Activated naive CD8-positive, alpha-beta T cell treated with anti-CD3 and anti-CD28 coated beads for 36 hours (primary cell): ENCODE data around the gene GPR68. TPM values are rescaled to one million over a fixed set of nuclear protein-coding genes. Genes with fewer than 3 reads are reported as not detected.
"Not testable (repeated sequence)": the region's sequence is repeated elsewhere in the genome, so short reads cannot be mapped to it uniquely, and the experiment has no call there.

Source experiments
- DNase-seq: peaks from one replicate; pipeline ENCODE4 v3.0.0; 2021
- H3K27ac Mint-ChIP-seq: one replicate; pipeline ENCODE4 v1.8.0; 2022; ENCODE audit warnings: mild to moderate bottlenecking, moderate library complexity, mixed read lengths
- H3K27me3 Mint-ChIP-seq: one replicate; pipeline ENCODE4 v1.8.0; 2022; ENCODE audit warnings: mild to moderate bottlenecking, mixed read lengths
- H3K36me3 Mint-ChIP-seq: one replicate; pipeline ENCODE4 v1.8.0; 2021; ENCODE audit warnings: mild to moderate bottlenecking, mixed read lengths
- H3K4me1 Mint-ChIP-seq: one replicate; pipeline ENCODE4 v1.8.0; 2021; ENCODE audit warnings: mixed read lengths
- H3K4me3 Mint-ChIP-seq: one replicate; pipeline ENCODE4 v1.8.0; 2022; ENCODE audit warnings: mild to moderate bottlenecking, moderate library complexity, mixed read lengths
- H3K9me3 Mint-ChIP-seq: one replicate; pipeline ENCODE4 v1.8.0; 2022; ENCODE audit warnings: mixed read lengths
- total RNA-seq, 2 experiments: library from RNA; stranded (reverse); gene quantifications; one replicate each; pipeline ENCODE4 v1.2.3, GENCODE V29; 2021

Gene GPR68
- total RNA-seq, 2 experiments from 2014 or later = 14.0 to 14.4 TPM

DNA sequence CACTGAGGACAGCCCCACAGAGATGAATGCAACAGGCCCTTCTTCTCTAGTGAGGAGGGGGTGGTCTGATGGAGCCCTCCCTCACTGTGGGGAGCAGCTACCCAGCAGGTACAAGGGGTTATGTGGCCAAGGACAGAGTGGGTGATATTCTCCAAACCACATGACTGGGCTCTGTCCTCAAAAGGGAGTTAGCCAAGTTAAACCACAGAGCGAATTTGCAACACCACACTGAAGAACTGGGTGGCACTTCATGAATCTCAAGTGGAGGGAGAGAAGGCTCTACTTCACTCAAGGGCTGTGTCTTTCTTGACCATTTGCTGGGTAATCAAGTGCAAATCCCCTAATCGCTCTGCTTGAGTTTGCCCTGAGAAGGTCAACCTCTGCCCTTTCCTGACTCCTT lies 12.5 kb downstream of the GPR68 start:
- no peak for DNase-seq
- Mint-ChIP-seq H3K27ac (peak overlapping the region; percentile 99), H3K9me3 (peaks cover 12% of the 10 kb centered on the region), H3K4me3 (no peak overlapping the region), H3K36me3 (peaks cover 54% of the 10 kb centered on the region), H3K27me3 (no peaks in the 10 kb centered on the region), H3K4me1 (peaks cover 58% of the 10 kb centered on the region)

DNA sequence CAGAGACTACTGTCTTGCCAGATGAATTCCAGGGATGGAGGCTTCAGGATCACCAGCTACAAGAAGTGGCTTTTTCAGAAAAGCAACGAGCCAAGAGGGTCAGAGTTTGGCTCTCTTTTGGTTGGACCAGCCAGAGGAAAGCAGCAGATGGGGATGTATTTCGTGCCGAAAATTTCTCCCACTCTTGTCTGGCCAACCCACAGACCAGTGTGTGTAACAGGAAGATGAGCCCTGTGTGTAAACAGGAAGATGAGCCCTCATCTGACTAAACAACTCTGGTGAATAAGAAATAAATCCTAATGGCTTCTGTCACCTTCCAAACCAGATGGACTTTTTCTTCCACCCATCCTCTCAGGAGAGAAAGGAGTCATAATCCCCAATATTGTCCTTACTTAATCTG lies 13.1 kb downstream of the GPR68 start:
- Mint-ChIP-seq H3K4me1 (peaks cover 64% of the 10 kb centered on the region), H3K4me3 (peak overlapping the region; percentile 8)

DNA sequence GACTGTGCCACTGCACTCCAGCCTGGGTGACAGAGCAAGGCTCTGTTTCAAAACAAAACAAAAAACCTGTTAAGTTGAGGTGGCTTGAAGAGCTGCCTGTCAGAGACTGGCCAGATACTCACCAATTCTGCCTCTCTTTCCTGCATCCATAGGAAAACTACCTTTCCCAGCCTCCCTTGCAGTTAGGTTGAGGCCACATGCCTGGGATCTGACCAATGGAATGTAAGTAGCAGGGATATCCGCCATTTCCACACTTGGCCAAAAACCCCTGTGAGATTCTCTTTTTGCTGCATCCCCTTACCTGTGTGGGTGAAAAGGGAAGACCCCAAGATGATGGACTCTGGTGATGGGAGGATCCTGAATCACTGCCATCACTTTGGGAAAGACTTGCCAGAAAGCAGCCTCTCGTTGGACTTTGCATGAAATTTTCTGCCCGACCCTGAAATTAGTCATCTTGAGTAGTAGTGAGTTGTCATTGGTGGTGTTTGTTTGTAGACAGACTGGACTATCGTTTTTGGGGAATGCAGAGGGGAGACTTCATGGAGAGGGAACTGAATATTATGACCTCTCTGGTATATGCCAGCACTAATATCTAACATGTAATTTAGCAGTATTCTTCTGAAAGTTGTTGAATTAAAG lies 14.0 kb downstream of the GPR68 start:
- no peak for DNase-seq

More for the DNA sequence above, 13.1 kb downstream of the GPR68 start:
- no peak for DNase-seq
- Mint-ChIP-seq H3K9me3 (peaks cover 12% of the 10 kb centered on the region), H3K36me3 (peaks cover 57% of the 10 kb centered on the region), H3K27ac (peak overlapping the region; percentile 99), H3K27me3 (no peaks in the 10 kb centered on the region)

DNA sequence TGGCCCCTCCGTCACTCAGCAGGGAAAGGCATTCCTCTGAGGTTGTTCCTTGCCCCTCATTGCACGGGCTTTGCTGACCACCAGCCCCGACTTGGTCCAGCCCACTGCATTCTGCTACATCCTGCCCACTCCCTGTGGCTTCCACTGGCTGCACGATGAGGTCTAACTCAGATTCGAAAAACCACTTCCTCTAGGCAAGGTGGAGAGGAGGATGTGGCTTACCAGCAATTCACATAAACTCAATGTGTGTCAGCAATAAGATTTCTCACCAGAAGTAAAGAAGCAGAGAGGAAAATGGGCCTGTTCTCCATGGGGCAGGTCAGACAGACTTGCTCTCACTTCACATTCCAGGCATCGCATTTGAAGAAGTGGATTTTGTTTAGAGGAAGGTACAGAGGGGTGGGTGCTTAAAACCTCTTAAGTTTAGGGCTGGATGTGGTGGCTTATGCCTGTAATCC lies 14.7 kb downstream of the GPR68 start:
- H3K4me1 Mint-ChIP-seq = peaks cover 75% of the 10 kb centered on the region
- peaks cover 13% of the 10 kb centered on the region for H3K9me3 Mint-ChIP-seq
- H3K36me3 Mint-ChIP-seq = peaks cover 63% of the 10 kb centered on the region
- H3K27ac Mint-ChIP-seq = peak overlapping the region; percentile 99
- peak; percentile 74 for DNase-seq
- peak overlapping the region; percentile 78 for H3K4me3 Mint-ChIP-seq
- no peaks in the 10 kb centered on the region for H3K27me3 Mint-ChIP-seq

More for the DNA sequence above, 14.0 kb downstream of the GPR68 start:
- no peaks in the 10 kb centered on the region for H3K27me3 Mint-ChIP-seq
- peaks cover 12% of the 10 kb centered on the region for H3K9me3 Mint-ChIP-seq
- H3K4me3 Mint-ChIP-seq = peak overlapping the region; percentile 78
- H3K36me3 Mint-ChIP-seq = peaks cover 59% of the 10 kb centered on the region
- H3K27ac Mint-ChIP-seq = peak overlapping the region; percentile 99
- peaks cover 68% of the 10 kb centered on the region for H3K4me1 Mint-ChIP-seq

DNA sequence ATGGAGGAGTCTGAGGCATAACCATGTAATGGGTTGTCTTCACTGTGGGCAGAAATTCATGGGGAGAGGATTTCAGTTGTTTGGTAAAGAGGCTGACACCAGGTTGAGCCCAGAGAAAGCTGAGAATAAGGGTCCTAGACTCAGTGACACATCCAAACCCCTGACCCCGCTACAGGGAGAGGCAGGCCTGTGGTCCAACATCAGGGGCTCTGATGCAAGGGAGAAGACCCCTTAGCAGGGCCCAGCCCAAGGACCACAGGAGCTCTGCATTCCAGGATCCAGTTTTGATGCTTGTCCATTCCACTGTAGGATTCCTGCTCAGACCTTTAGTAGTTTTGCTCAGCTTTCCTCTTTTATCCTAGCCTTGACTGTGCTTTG lies 15.5 kb downstream of the GPR68 start:
- Mint-ChIP-seq H3K36me3 (peaks cover 64% of the 10 kb centered on the region), H3K4me1 (peaks cover 77% of the 10 kb centered on the region), H3K4me3 (peak overlapping the region; percentile 78), H3K9me3 (peaks cover 13% of the 10 kb centered on the region), H3K27ac (peak overlapping the region; percentile 99), H3K27me3 (no peaks in the 10 kb centered on the region)
- no peak for DNase-seq

DNA sequence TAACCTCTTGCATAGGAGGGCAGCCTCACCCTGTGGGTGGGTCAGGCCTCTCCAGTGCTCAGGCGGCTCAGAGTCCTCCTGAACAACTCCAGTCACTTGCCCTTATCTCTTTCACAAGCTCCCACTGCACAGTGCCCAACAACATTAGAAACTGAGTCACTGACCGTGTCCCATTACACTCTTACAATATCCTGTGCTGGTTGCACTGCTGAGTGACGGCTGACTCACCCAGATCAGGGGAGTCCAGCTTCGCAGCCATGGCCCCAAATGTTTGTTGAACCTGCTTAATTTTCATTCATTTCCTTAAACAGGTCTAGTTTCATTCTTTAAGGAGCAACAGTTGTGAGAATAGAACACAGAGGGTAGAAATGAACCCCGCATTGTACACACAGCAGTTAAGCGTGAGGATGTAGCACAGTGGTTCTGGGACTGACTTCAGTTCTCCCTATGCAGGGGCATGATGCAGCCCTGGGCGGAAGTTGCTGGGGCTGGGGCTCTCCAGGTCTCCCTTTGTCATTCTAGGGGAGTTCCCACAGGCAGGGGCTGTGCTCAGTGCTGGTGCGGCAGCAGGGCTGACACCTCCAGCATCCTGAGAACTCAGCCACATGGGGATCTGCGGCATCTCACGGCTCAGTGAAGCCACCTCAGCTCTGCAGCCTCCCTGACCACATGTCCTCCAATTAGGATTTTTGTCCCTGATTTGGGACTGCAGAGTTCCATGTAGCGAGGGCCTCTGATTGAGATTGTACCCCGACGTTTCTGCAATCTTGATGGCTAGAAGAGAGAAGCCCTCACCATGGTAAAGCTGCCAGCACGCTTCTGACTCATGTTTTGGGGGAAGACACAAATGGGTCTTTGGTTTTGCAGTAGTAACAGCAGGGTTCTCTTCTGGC lies 16.1 kb downstream of the GPR68 start:
- peaks cover 14% of the 10 kb centered on the region for H3K9me3 Mint-ChIP-seq
- H3K27me3 Mint-ChIP-seq = no peaks in the 10 kb centered on the region
- peaks cover 66% of the 10 kb centered on the region for H3K36me3 Mint-ChIP-seq
- H3K4me3 Mint-ChIP-seq = peak overlapping the region; percentile 82
- peak; percentile 91 for DNase-seq
- H3K27ac Mint-ChIP-seq = peak overlapping the region; percentile 99
- peaks cover 79% of the 10 kb centered on the region for H3K4me1 Mint-ChIP-seq

DNA sequence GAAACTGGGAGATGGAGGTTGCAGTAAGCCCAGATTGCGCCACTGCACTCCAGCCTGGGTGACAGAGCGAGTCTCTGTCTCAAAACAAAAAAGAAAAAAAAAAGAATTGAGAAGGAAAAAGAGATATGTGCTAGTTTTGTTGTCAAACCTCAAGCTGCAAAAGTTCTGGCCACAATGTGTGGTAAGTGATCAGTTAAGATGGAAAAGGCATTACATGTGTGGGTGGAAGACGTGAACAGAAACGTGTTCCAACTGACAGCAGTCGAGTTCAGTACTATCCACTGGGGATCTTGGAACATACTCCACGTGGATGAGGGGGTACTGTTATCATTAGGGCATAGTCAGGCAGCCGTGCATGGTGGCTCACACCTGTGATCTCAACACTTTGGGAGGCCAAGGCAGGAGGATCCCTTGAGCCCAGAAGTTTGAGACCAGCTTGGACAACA lies 17.3 kb downstream of the GPR68 start:
- H3K27ac Mint-ChIP-seq = peak overlapping the region; percentile 99
- H3K9me3 Mint-ChIP-seq = peaks cover 23% of the 10 kb centered on the region
- H3K4me3 Mint-ChIP-seq = peak overlapping the region; percentile 82
- H3K4me1 Mint-ChIP-seq = peaks cover 85% of the 10 kb centered on the region
- DNase-seq = peak; percentile 47
- H3K27me3 Mint-ChIP-seq = no peaks in the 10 kb centered on the region
- H3K36me3 Mint-ChIP-seq = peaks cover 70% of the 10 kb centered on the region

DNA sequence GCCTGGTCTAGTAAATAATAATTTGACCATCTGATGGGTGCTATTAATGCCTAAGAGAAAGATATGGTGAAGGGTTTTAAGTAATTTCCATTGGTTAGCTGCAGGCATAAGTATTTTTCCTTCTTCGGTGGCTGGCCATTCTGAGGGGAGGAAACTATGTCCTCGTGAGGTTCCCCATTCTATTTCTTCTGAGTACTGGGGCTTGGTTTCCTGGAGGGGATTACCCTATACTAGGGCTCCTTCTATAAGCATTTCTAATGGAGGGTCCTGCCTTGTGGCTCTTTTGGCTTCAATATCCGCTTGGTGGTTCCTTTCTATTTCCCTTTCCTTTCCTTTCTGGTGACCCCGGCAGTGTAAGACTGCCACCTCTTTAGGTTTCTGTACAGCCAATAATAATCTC lies 18.1 kb downstream of the GPR68 start:
- DNase-seq = not testable (repeated sequence)
- Mint-ChIP-seq H3K4me3 (peak overlapping the region; percentile 82), H3K9me3 (peaks cover 24% of the 10 kb centered on the region)

DNA sequence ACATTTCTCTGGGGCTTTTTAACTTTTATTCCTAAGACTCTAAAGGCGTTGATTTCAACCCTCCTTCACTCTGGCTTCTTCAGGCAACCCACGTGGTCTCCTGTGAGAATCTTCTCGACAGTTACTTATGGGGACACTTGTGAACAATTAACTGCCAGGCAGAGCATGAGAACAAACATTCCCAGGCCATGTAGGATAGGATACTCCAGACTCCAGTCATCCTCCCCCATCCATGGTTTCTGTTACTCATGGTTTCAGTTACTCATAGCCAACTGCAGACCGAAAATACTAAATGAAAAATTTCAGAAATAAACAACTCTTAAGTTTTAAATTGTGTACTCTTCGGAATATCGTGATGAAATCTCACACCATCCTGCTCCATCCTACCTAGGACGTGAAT lies 19.5 kb downstream of the GPR68 start:
- Mint-ChIP-seq H3K9me3 (peaks cover 16% of the 10 kb centered on the region), H3K27ac (peak overlapping the region; percentile 99), H3K36me3 (peaks cover 66% of the 10 kb centered on the region), H3K27me3 (no peaks in the 10 kb centered on the region), H3K4me3 (no peak overlapping the region), H3K4me1 (peaks cover 73% of the 10 kb centered on the region)
- no peak for DNase-seq

More for the DNA sequence above, 18.1 kb downstream of the GPR68 start:
- H3K36me3 Mint-ChIP-seq = peaks cover 68% of the 10 kb centered on the region
- H3K27me3 Mint-ChIP-seq = not testable (repeated sequence)
- peak overlapping the region; percentile 99 for H3K27ac Mint-ChIP-seq
- peaks cover 80% of the 10 kb centered on the region for H3K4me1 Mint-ChIP-seq

DNA sequence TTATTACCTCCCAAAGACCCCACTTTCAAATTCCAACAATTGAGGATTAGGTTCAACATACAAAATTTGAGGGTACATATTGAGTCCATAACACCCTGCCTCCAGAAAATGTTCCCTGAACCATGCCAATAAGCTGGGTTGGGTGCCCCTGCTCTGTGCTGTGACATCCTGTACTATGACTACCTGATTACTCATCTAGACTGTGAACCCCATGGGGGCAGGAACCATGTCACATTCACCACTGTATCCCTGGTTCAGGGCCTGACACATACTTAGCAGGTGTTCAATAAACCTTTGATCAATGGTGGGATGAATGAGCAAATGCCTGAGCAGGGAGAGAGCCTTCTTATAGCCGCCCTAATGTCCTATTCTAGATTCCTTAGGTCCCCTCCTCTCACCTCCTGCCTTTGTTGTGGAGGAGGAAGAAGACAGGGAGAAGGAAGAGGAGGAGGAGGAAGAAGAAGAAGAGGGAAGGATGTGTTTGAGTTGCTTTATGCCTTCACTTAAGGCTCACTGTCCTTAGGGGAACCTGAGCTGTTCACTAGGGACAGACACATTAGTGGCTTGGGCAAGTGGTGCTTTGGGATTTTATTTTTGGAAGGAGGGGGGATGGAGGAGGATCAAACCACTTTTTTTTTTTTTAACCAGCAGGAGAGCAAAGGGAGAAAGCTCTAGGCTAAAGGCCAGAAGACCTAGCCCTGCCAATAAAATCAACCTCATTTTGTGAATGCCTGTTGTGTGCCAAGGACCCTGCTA lies 21.3 kb downstream of the GPR68 start:
- no peak for DNase-seq
- Mint-ChIP-seq H3K9me3 (peaks cover 16% of the 10 kb centered on the region), H3K27me3 (no peaks in the 10 kb centered on the region), H3K27ac (peak overlapping the region; percentile 56), H3K4me3 (no peak overlapping the region), H3K4me1 (peaks cover 58% of the 10 kb centered on the region), H3K36me3 (peaks cover 67% of the 10 kb centered on the region)

DNA sequence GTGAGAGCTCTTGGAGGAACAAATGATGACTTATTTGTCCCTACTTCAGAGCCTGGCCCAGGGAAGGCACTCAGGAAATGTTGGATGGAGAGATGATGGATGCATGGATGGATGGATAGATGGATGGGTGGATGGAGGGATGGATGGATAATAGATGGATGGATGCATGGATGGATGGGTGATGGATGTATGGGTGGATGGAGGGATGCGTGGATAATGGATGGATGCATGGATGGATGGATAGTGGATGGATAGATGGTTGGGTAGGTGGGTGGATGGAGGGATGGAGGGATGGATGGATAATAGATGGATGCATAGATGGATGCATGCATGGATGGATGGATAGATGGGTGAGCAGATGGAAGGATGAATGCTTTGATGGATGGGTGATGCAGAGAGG lies 23.2 kb downstream of the GPR68 start:
- H3K27me3 Mint-ChIP-seq = no peaks in the 10 kb centered on the region

DNA sequence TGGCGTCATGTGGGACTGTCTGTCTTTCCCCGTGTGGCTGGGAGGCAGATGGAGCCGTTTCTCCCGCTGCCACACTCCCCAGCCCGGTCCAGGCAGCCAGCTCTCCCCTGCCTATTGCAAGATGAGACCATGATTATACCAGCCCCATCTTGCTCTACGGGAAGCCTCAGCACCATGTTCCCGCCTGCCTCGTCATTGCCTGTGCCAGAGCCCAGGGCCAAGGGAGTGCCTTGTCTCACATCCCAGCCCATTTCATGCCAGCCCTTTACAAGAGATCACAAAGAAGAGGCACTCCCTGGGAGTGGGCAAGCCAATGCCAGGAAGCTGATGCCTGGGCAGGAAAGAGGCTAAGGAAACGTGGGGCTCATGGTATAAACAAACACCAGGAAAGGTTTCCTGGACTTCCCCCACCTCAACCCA lies 23.9 kb downstream of the GPR68 start:
- Mint-ChIP-seq H3K36me3 (peaks cover 61% of the 10 kb centered on the region), H3K4me1 (peaks cover 32% of the 10 kb centered on the region), H3K4me3 (no peak overlapping the region), H3K27me3 (no peaks in the 10 kb centered on the region), H3K9me3 (peaks cover 16% of the 10 kb centered on the region), H3K27ac (no peak overlapping the region)
- no peak for DNase-seq

More for the DNA sequence above, 23.2 kb downstream of the GPR68 start:
- Mint-ChIP-seq H3K9me3 (peaks cover 16% of the 10 kb centered on the region), H3K4me1 (peaks cover 39% of the 10 kb centered on the region), H3K27ac (no peak overlapping the region), H3K4me3 (no peak overlapping the region), H3K36me3 (peaks cover 61% of the 10 kb centered on the region)
- DNase-seq = no peak

DNA sequence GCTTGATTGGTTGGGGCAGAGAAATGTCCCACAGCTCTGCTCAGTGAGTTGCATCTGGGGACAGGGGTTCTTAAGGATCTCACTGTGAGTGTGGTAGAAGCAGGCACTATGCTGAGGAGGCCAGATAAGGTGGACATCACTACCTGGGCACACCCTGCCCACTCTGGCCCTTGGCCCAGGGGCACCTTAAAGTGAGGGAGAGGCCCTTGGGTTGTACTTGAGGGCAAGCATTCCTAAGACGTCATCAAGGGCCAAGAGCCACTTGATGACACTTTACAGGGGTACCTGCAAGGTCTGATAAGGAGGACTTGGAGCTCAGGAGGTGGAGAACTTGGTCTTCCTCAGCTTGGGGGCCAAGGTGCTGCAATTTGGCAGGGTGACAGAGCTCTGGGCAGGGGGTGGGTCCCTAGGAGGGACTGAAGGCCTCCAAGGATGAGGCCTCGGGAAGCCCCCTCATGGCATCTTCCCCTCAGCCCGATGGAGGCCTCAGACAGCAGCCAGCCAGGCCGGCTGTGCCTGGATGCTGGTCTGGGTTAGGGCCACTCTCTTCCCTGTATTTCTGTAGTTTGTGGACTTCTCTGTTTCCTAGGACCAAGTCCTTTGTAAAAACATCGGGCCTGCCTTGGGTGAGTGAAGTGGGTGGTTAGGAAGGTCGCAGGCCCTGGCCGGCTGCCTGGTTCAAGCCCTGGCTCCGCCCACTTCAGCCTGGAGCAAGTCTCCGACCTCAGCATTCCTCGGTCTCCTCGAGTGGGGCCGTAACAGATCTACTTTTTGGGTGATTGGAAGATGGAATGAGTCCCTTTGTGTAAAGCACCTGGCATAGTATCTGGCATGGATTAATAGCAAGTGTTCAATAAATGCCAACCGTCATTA lies 24.8 kb downstream of the GPR68 start:
- Mint-ChIP-seq H3K36me3 (peaks cover 56% of the 10 kb centered on the region), H3K27ac (no peak overlapping the region), H3K9me3 (peaks cover 15% of the 10 kb centered on the region), H3K27me3 (no peaks in the 10 kb centered on the region), H3K4me3 (no peak overlapping the region), H3K4me1 (peaks cover 24% of the 10 kb centered on the region)
- no peak for DNase-seq

DNA sequence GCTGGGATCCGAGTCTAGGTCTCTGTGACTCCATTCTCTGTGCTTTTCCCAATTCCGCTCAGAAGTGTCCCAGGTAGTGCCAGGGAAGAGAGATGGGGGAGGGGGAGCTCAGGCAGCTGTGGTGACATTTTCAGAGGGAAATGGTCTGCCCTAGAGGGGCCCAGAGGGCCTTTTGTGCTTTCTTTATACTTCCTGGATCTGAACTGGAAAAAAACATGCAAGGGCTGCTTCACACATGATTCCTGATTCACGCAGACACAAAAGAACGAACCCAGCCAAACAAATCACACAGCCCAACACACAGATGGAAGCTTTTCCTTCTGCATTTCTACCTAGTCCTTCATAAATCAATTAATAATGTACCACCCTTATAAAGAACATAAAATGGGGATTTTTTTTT lies 26.5 kb downstream of the GPR68 start:
- Mint-ChIP-seq H3K27me3 (no peaks in the 10 kb centered on the region), H3K36me3 (peaks cover 49% of the 10 kb centered on the region), H3K4me3 (no peak overlapping the region), H3K4me1 (peaks cover 17% of the 10 kb centered on the region), H3K9me3 (peaks cover 10% of the 10 kb centered on the region), H3K27ac (no peak overlapping the region)
- no peak for DNase-seq
